ENCODE results near the gene SLC1A4. TPM values are rescaled to one million over a fixed set of nuclear protein-coding genes. Genes with fewer than 3 reads are reported as not detected.

Gene SLC1A4
- total and polyA plus RNA-seq, 3 donors from 2014 or later, result 14.3 to 28.5 (median 17.8) TPM

DNA sequence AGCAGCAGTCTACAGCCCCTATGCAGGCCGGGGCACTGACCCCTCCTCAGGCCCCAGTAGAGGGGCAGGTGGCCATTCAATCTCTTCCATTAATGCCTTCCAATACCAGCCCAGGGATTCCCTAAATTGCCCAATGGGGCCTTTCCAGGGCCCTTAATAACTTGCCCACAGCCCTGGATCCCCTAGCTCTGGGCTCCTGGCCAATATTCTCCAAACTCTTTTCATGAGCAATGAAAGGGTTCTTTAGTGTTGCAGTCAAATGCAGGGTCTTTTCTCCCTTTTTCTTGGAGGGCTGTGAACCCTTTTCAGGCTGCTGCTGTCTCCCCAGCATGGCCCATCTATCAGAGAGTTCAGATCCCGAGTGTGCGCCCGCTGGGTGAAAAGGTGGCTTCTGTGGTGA, 41.3 kb upstream of the SLC1A4 start:
- Histone ChIP-seq H3K4me1 (peaks cover 9% of the 10 kb centered on the region), H3K9me3 (no peaks in the 10 kb centered on the region), H3K4me3 (no peak overlapping the region), H3K36me3 (ENCODE audit: low read depth, missing control alignments) (no peaks in the 10 kb centered on the region), H3K27ac (peak overlapping the region in 1 of 2 donors; percentile 34), H3K27me3 (no peaks in the 10 kb centered on the region)
- intact Hi-C loops (cut with DNase I; ENCODE audit: low total_unique reads), result no loop called here
- 81 to 84% methylated on average over 4 of the region's 4 CpGs for WGBS, 2 donors
- TF ChIP-seq POLR2A (IDR thresholded peaks at IDR 0.05), result no peak
- TF ChIP-seq, protein P1, sequence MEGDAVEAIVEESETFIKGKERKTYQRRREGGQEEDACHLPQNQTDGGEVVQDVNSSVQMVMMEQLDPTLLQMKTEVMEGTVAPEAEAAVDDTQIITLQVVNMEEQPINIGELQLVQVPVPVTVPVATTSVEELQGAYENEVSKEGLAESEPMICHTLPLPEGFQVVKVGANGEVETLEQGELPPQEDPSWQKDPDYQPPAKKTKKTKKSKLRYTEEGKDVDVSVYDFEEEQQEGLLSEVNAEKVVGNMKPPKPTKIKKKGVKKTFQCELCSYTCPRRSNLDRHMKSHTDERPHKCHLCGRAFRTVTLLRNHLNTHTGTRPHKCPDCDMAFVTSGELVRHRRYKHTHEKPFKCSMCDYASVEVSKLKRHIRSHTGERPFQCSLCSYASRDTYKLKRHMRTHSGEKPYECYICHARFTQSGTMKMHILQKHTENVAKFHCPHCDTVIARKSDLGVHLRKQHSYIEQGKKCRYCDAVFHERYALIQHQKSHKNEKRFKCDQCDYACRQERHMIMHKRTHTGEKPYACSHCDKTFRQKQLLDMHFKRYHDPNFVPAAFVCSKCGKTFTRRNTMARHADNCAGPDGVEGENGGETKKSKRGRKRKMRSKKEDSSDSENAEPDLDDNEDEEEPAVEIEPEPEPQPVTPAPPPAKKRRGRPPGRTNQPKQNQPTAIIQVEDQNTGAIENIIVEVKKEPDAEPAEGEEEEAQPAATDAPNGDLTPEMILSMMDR (IDR thresholded peaks at IDR 0.05), result no peak
- DNase-seq, result no peak

DNA sequence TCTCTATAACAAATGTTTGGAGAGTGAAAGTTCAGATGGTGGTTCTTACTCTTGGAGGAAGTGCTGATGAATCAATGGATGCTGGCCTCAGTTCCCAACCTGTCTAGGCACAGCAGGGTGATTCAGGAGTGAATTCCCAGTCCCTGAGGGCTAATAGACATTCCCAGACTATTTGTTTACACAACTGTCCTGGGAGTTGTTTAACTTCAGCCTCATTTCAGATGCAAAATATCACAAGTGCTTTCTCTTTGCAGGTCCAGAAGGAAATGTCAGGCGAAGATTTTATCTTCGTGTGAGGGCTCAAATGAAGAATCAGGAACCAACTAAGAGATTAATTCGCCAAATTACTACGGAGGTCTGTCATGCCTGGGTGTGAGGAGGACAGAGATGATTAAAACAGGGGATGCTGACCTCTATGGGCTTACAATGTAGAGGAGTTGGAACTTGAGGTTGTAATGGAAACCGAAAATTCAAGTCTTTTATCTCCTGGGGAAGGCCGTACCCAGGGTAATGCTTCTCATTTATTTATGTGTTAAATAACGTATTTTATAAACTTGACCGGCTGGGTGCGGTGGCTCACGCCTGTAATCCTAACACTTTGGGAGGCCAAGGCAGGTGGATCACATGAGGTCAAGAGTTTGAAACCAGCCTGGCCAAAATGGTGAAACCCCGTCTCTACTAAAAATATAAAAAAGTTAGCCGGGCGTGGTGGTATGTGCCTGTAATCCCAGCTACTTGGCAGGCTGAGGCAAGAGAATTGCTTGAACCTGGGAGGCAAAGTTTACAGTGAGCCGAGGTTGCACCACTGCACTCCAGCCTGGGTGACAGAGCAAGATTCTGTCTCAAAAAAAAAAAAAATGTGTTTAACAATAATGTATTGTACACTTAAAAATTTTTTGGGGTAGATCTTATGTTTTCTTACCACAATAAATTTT, 38.7 kb upstream of the SLC1A4 start:
- Histone ChIP-seq H3K27me3 (no peaks in the 10 kb centered on the region), H3K9me3 (no peaks in the 10 kb centered on the region), H3K4me1 (peaks cover 4% of the 10 kb centered on the region), H3K27ac (peak overlapping the region in 1 of 2 donors; percentile 43), H3K4me3 (no peak overlapping the region), H3K36me3 (ENCODE audit: low read depth, missing control alignments) (no peaks in the 10 kb centered on the region)
- intact Hi-C loops (cut with DNase I; ENCODE audit: low total_unique reads), result no loop called here
- no peak for DNase-seq
- 64 to 66% methylated on average over 14 of the region's 14 CpGs for WGBS, 2 donors
- TF ChIP-seq POLR2A (IDR thresholded peaks at IDR 0.05), result no peak
- TF ChIP-seq, protein P1 (IDR thresholded peaks at IDR 0.05), result no peak

DNA sequence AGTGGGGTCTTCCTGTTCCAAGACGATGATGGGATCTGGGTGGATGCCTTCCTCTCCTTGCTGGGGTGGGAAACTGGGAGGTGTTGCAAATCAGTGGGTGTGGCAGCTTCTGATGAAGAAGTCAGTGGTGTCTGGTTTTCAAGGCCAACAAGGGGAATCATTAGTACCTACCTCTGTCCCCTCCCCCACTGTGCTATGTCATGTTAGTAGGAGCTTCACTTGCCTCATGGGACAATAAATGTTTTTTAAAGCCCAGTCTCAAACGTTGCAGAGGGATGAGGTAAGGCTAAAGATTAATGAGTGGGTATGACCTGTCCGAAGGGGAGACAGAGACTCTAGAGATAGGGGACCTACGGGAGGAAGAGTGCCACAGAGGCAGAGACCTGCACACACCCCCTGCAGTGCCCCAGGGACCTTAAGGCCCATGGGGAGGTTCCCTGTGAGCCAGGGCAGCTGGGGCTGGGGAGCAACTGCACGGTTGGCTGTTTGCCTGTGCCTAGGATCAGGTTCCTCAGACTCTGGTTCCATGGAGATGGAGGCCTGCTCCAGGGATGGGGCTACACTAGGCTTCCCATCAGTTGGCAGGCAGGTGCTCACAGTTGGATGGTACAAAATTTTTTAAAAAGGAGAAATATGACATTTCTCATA, 37.8 kb upstream of the SLC1A4 start:
- intact Hi-C loops (cut with DNase I; ENCODE audit: low total_unique reads), result no loop called here
- Histone ChIP-seq H3K27me3 (no peaks in the 10 kb centered on the region), H3K27ac (no peak overlapping the region), H3K4me1 (peaks cover 4% of the 10 kb centered on the region), H3K9me3 (no peaks in the 10 kb centered on the region), H3K4me3 (no peak overlapping the region), H3K36me3 (ENCODE audit: low read depth, missing control alignments) (no peaks in the 10 kb centered on the region)
- TF ChIP-seq POLR2A (IDR thresholded peaks at IDR 0.05), result no peak
- TF ChIP-seq, protein P1 (IDR thresholded peaks at IDR 0.05), result no peak
- no peak for DNase-seq
- 67 to 74% methylated on average over 5 of the region's 5 CpGs for WGBS, 2 donors

DNA sequence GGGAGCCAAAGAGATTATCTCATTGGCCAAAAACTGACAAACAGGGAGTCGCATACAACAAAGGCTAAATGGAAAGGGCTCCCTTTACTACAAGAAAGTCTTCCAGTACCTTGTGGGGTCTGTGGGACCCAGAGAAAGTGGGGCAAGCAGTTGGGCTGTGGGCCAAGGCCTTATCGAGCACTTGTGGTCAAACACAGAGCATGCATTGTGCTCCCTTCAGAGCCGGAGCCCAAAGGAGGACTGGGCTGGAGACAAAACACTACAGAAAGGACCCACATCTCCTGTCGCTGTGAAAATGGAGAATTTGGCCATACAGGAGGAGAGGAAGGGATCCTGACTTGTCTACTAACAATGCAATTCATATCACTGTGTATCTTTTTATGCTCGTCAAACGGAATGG, 37.1 kb upstream of the SLC1A4 start:
- no peak for DNase-seq
- no peaks in the 10 kb centered on the region for H3K9me3 ChIP-seq
- intact Hi-C loops (cut with DNase I; ENCODE audit: low total_unique reads), result no loop called here

More for the DNA sequence above, 37.1 kb upstream of the SLC1A4 start:
- 56 to 68% methylated on average over 6 of the region's 6 CpGs for whole genome bisulfite sequencing, 2 donors
- no peak overlapping the region for H3K27ac ChIP-seq
- TF ChIP-seq, protein P1 (IDR thresholded peaks at IDR 0.05), result no peak
- TF ChIP-seq POLR2A (IDR thresholded peaks at IDR 0.05), result no peak
- no peaks in the 10 kb centered on the region for H3K27me3 ChIP-seq
- H3K36me3 ChIP-seq (ENCODE audit: low read depth, missing control alignments), result no peaks in the 10 kb centered on the region
- no peak overlapping the region for H3K4me3 ChIP-seq
- H3K4me1 ChIP-seq, result peaks cover 4% of the 10 kb centered on the region

Data from testis (tissue), 3 donors.